ENCODE results near the gene ADGRG3. TPM values are rescaled to one million over a fixed set of nuclear protein-coding genes. Genes with fewer than 3 reads are reported as not detected.
A peak's percentile ranks its signal among the peaks of the same experiment; 100 is the strongest.

ADGRG3 gene
- total and polyA plus RNA-seq, 2 of the 13 experiments (the other 11 are each of a cell fraction or from before 2014, with no cell fraction given), result 2.7 to 11.8 TPM

DNA sequence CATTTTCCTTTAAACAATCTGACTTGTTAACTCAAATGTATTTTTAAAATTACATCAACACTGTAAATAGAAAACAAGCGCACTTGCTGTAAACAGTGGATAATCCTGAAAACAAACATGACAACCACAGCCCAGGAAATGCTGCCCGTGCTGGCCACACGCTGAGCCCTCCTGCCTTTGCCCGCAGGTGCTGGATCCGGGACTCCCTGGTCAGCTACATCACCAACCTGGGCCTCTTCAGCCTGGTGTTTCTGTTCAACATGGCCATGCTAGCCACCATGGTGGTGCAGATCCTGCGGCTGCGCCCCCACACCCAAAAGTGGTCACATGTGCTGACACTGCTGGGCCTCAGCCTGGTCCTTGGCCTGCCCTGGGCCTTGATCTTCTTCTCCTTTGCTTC, 6.6 kb upstream of the ADGRG3 start (continued):
- no peak for TF ChIP-seq HOXA7 (CRISPR knock-in tag; IDR thresholded peaks at IDR 0.05)
- TF ChIP-seq, protein P1, sequence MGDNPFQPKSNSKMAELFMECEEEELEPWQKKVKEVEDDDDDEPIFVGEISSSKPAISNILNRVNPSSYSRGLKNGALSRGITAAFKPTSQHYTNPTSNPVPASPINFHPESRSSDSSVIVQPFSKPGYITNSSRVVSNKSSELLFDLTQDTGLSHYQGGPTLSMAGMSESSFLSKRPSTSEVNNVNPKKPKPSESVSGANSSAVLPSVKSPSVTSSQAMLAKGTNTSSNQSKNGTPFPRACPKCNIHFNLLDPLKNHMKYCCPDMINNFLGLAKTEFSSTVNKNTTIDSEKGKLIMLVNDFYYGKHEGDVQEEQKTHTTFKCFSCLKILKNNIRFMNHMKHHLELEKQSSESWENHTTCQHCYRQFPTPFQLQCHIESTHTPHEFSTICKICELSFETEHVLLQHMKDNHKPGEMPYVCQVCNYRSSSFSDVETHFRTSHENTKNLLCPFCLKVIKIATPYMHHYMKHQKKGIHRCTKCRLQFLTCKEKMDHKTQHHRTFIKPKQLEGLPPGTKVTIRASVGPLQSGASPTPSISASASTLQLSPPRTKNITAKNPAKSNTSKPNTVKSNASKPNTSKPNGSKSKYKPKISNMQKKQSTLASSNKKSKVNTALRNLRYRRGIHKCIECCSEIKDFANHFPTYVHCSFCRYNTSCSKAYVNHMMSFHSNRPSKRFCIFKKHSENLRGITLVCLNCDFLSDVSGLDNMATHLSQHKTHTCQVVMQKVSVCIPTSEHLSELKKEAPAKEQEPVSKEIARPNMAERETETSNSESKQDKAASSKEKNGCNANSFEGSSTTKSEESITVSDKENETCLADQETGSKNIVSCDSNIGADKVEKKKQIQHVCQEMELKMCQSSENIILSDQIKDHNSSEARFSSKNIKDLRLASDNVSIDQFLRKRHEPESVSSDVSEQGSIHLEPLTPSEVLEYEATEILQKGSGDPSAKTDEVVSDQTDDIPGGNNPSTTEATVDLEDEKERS (CRISPR knock-in tag; IDR thresholded peaks at IDR 0.05), result peak; percentile 59; the same call in 1 of the 2 replicates
- TF ChIP-seq, protein P2, sequence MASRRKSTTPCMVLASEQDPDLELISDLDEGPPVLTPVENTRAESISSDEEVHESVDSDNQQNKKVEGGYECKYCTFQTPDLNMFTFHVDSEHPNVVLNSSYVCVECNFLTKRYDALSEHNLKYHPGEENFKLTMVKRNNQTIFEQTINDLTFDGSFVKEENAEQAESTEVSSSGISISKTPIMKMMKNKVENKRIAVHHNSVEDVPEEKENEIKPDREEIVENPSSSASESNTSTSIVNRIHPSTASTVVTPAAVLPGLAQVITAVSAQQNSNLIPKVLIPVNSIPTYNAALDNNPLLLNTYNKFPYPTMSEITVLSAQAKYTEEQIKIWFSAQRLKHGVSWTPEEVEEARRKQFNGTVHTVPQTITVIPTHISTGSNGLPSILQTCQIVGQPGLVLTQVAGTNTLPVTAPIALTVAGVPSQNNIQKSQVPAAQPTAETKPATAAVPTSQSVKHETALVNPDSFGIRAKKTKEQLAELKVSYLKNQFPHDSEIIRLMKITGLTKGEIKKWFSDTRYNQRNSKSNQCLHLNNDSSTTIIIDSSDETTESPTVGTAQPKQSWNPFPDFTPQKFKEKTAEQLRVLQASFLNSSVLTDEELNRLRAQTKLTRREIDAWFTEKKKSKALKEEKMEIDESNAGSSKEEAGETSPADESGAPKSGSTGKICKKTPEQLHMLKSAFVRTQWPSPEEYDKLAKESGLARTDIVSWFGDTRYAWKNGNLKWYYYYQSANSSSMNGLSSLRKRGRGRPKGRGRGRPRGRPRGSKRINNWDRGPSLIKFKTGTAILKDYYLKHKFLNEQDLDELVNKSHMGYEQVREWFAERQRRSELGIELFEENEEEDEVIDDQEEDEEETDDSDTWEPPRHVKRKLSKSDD (CRISPR knock-in tag; IDR thresholded peaks at IDR 0.05; ENCODE audit: low read depth), result 0 out of 2 replicates have a peak, but pooled peaks have one; percentile 41
- TF ChIP-seq, protein P3, sequence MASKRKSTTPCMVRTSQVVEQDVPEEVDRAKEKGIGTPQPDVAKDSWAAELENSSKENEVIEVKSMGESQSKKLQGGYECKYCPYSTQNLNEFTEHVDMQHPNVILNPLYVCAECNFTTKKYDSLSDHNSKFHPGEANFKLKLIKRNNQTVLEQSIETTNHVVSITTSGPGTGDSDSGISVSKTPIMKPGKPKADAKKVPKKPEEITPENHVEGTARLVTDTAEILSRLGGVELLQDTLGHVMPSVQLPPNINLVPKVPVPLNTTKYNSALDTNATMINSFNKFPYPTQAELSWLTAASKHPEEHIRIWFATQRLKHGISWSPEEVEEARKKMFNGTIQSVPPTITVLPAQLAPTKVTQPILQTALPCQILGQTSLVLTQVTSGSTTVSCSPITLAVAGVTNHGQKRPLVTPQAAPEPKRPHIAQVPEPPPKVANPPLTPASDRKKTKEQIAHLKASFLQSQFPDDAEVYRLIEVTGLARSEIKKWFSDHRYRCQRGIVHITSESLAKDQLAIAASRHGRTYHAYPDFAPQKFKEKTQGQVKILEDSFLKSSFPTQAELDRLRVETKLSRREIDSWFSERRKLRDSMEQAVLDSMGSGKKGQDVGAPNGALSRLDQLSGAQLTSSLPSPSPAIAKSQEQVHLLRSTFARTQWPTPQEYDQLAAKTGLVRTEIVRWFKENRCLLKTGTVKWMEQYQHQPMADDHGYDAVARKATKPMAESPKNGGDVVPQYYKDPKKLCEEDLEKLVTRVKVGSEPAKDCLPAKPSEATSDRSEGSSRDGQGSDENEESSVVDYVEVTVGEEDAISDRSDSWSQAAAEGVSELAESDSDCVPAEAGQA (IDR thresholded peaks at IDR 0.05; ENCODE audit: low read depth), result 0 out of 2 replicates have a peak, but pooled peaks have one; percentile 34
- TF ChIP-seq, protein P3 (CRISPR knock-in tag; IDR thresholded peaks at IDR 0.05; ENCODE audit: borderline replicate concordance), result no peak
- TF ChIP-seq, protein P4, sequence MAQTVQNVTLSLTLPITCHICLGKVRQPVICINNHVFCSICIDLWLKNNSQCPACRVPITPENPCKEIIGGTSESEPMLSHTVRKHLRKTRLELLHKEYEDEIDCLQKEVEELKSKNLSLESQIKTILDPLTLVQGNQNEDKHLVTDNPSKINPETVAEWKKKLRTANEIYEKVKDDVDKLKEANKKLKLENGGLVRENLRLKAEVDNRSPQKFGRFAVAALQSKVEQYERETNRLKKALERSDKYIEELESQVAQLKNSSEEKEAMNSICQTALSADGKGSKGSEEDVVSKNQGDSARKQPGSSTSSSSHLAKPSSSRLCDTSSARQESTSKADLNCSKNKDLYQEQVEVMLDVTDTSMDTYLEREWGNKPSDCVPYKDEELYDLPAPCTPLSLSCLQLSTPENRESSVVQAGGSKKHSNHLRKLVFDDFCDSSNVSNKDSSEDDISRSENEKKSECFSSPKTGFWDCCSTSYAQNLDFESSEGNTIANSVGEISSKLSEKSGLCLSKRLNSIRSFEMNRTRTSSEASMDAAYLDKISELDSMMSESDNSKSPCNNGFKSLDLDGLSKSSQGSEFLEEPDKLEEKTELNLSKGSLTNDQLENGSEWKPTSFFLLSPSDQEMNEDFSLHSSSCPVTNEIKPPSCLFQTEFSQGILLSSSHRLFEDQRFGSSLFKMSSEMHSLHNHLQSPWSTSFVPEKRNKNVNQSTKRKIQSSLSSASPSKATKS (CRISPR knock-in tag; IDR thresholded peaks at IDR 0.05), result no peak
- no peak for TF ChIP-seq HHEX (CRISPR knock-in tag; IDR thresholded peaks at IDR 0.05)
- TF ChIP-seq HDAC1 (CRISPR knock-in tag; IDR thresholded peaks at IDR 0.05), result 0 out of 2 replicates have a peak, but pooled peaks have one; percentile 29
- 0 out of 2 replicates have a peak, but pooled peaks have one; percentile 32 for TF ChIP-seq KDM2A (CRISPR knock-in tag; IDR thresholded peaks at IDR 0.05; ENCODE audit: borderline replicate concordance, low read depth)
- TF ChIP-seq PAX8 (CRISPR knock-in tag; IDR thresholded peaks at IDR 0.05; ENCODE audit: borderline replicate concordance), result no peak
- TF ChIP-seq, protein P5, sequence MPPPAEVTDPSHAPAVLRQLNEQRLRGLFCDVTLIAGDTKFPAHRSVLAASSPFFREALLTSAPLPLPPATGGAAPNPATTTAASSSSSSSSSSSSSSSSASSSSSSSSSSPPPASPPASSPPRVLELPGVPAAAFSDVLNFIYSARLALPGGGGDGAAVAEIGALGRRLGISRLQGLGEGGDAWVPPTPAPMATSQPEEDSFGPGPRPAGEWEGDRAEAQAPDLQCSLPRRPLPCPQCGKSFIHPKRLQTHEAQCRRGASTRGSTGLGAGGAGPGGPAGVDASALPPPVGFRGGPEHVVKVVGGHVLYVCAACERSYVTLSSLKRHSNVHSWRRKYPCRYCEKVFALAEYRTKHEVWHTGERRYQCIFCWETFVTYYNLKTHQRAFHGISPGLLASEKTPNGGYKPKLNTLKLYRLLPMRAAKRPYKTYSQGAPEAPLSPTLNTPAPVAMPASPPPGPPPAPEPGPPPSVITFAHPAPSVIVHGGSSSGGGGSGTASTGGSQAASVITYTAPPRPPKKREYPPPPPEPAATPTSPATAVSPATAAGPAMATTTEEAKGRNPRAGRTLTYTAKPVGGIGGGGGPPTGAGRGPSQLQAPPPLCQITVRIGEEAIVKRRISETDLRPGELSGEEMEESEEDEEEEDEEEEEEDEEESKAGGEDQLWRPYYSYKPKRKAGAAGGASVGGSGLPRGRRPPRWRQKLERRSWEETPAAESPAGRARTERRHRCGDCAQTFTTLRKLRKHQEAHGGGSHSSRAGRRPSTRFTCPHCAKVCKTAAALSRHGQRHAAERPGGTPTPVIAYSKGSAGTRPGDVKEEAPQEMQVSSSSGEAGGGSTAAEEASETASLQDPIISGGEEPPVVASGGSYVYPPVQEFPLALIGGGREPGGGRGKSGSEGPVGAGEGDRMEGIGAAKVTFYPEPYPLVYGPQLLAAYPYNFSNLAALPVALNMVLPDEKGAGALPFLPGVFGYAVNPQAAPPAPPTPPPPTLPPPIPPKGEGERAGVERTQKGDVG (CRISPR knock-in tag; IDR thresholded peaks at IDR 0.05; ENCODE audit: borderline replicate concordance), result peak; percentile 73

Data from HepG2 (cell line).